RWPE1 (cell line): ENCODE results near the gene HSPA6.
"Not testable (repeated sequence)": the region's sequence is repeated elsewhere in the genome, so short reads cannot be mapped to it uniquely, and the experiment has no call there.

Experiments used
- CTCF ChIA-PET: fragments of 350-600 bp; sonication (Branson Sonifier 250); formaldehyde crosslinking; extraction: SDS; loops from one replicate; lab custom pipeline; 2021; lab: Yijun Ruan, JAX
- POLR2A ChIA-PET: fragments of 400-600 bp; formaldehyde crosslinking; extraction: SDS; loops from one replicate; lab custom pipeline; 2020; ENCODE audit warnings: antibody characterized with exemption; ENCODE audit not compliant: low non-redundant PET; lab: Yijun Ruan, JAX
- DNase-seq: peaks from one replicate; pipeline ENCODE4 v3.0.0; 2012; ENCODE audit warnings: low spot score
- H3K27ac ChIP-seq: fragments of 450-650 bp; 2 replicates; pipeline ENCODE4 v1.5.1; 2017
- TF ChIP-seq, protein P1 (sequence below): fragments of 450-650 bp; conservative IDR thresholded peaks from 2 replicates; pipeline ENCODE4 v1.5.1; 2017; ENCODE audit warnings: low read depth, mild to moderate bottlenecking

Gene HSPA6

DNA sequence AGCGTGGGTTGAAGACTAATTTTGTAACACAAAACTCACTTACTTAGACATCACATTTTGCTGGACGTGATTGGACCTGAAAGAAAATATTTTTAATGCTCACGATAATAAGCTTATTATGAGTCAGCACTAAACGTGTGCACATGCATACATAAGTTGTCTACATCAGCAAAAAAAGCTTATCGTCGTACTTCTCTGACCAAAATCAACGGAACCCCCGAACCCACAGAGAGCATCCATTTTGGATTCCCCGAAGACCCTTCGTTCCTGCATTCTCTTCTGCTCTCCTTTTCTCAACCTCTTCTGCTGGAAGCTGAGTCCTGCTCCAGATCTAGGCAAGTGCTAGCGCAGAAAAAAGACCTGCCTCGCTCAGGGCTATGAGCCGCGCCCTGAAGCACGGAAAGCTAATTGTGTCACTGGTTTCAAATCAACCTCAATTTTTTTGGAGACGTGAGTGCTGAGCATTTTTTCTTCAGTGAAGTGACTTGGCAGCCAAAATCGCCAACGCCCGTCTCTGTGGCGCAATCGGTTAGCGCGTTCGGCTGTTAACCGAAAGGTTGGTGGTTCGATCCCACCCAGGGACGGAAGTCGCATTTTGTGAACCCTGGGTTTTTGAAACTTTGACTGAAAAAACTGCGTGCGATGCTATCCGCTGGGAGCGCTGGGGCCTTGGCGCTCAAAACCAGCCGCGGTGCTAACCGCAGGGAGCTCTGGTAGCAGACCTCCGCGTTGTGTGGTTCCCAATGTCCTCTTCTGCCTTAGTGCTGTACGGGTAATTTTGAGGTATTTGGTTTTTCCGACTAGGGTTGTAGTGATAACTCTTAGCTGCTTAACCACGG, 15.6 kb downstream of the HSPA6 start:
- peak overlapping the region; percentile 83 for H3K27ac ChIP-seq
- peak; percentile 56 for DNase-seq
- POLR2A ChIA-PET = not testable (repeated sequence)
- CTCF ChIA-PET = interaction anchor here (0.6 kb wide), 1 partner anchor 225 kb away, joined by 3 read pairs; no protein-coding TSS in a partner anchor

DNA sequence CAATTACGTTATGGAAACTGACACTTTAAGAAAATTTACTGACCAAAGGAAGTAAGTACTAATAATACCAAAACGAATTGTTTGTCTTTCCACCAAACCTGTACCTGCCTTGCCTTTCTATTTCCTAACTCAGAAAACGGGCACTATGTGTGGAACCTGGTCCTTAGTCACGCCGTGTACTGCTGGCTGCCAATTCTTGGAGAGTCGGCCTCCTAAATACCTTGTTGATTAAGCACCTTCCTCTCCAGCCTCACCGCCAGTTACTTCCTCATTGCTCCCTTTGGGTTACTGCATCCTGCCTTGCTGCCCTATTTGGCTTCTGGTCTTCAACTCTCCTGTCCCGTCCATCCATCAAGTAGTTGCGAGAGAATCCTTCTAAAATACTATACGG, 16.2 kb downstream of the HSPA6 start:
- DNase-seq, CTCF ChIA-PET: not testable (repeated sequence)

DNA sequence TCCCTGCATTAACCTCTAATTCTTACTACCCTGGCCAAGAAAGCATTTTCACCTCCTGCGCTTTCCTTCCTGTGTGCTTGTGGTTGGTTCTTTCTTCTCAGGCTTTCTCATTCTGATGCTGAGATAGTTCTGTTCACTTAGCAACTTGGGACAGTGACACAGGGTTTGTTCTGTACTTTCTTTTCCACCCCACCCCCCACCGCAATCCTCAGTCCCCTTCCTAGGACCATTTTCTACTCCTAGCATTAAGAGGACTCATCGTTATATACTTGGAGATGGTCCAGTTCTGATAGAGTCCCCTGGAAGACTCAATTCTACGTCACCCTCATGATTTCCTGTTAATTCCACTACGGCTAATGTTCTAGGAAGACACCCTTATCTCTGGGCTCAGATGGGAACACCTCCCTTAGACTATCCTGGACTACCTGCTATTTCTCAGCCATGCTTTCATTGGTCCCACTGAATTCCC, 17.8 kb downstream of the HSPA6 start:
- DNase-seq, POLR2A ChIA-PET, H3K27ac ChIP-seq, CTCF ChIA-PET: not testable (repeated sequence)

More for the DNA sequence above, 16.2 kb downstream of the HSPA6 start:
- POLR2A ChIA-PET = not testable (repeated sequence)
- peak overlapping the region; percentile 83 for H3K27ac ChIP-seq

DNA sequence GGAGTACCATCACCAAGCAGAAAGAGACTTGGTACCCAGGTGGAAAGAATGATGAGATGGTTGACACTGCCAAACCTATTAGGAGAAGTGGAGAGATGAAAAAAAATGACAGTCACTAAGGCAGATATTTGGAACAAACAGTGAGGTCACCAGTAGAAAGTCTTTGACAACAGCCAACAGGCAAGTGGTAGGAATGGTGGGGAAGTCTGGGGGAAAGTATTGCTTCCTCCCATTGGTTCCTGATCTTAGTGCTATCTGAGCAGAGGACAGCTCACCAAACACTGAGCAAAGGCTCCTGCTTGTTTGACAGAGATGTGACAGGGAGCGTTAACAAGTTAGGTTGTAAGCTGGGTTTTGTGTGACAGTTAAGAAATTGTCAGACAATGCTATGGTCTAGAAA, 18.8 kb downstream of the HSPA6 start:
- CTCF ChIA-PET = interaction anchor here (0.7 kb wide), 1 partner anchor 58 kb away, joined by 3 read pairs; no protein-coding TSS in a partner anchor
- POLR2A ChIA-PET, DNase-seq, H3K27ac ChIP-seq: not testable (repeated sequence)

DNA sequence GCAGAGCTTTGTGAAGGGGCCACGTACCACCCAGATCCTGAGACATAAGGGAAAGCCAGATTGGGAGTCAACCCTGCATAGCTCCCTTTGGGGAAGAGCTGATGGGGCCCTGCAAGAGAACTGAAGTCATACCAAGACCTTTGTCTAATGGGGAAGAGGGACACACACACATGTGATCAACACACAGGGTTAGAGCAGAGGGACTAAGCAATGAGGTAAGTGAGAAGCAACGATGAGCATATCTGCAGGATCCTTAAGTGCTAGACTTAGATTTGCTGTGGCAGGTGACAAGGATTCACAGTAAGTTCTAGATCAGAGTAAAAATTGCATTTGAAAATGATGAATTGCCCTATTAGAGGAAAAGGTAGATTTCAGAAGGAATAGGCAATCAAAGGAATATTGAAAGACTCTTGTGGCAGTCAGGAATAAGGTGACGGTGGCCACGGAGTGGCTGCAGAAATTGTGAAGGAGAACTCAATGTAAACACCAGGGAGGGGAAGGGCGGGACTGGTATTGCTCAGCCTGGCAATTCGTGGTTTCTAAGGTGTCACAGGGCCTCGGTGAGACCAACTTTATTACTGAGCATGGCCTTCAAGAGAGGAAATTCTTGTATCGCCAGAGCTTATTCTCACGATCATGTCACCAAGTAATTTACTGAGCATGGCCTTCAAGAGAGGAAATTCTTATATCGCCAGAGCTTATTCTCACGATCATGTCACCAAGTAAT, 20.8 kb downstream of the HSPA6 start:
- H3K27ac ChIP-seq, POLR2A ChIA-PET, DNase-seq, CTCF ChIA-PET: not testable (repeated sequence)

DNA sequence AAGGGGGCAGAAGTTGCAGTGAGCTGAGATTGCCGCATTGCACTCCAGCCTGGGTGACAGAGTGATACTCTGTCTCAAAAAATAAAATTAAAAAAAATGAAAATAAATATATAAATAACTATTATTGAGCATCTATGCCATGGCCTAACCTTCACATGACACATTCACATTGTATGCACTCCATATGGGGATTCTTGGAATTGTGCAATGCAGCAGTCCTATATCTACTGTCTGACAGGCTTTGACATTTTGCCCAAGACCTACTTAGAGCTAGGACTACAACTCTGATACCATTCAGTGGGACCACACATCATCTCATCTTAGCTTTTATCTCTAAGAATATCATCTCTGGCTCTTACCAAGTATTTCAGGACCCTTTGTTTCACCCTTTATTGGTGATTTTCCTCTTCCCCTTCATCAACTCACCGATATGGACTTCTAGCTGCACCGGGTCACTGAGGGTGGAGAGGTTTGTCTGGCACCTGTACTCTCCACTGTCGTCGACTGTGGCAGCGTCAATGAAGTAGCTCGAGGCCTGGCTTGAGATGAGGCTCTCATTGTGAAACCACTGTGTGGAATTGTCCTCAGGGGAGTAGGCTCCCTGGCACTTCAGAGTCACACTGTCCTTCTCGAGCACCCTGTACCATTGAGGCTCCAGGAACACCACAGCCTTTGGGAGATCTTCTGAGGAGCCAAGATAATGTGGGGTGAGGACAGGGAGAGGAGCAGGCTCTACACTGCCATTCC, 23.8 kb downstream of the HSPA6 start:
- CTCF ChIA-PET, H3K27ac ChIP-seq, POLR2A ChIA-PET, DNase-seq: not testable (repeated sequence)

DNA sequence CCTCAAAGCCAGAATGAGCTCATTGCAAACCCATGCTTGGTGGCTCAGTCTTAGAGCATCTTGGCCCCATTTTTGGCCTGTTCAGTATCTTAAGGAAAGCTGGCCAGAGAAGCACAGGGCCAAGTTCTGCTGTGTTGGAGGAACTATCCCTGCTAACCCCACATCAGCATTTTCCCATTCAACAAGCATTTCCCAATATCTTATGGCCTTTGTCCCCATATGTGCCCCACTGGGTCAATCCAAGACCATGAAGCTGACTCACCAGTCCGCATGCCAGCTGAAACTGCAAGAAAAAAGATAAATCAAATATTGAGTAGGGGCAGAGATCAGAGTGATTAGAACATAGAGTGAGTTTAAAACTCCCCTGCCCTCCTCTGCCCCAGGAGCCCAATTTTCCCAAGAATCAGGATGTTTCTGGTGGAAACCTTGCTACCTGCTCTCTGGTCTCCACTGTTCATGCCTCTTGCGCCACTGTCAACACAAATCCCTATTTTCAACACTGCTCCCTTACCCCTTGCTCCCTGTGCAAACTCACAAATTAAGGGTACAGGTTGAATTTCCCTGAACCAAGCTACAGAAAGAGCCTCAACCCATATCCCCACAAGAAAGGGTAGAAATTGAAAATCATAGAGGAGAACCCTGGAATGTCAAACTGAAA, 24.5 kb downstream of the HSPA6 start:
- POLR2A ChIA-PET, H3K27ac ChIP-seq, DNase-seq, CTCF ChIA-PET: not testable (repeated sequence)

DNA sequence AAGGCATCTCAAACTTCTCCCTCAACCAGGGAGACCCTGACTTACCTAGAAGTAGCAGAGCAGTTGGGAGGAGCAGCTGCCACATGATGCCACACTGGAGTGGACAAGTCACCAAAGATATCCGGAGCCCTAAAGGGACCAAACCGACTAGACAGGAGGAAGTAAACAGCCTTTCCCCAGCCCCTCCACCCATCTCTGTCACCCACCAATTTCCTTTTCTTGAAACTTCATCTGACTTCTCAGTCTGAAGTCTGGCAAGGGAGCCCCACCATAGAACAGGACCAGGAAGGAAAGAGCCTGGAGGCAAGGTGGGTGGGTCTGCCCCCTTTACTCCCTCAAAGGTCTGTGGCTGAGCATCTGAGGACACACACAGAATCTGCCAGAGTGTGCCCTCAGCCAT, 25.3 kb downstream of the HSPA6 start, which contains the start of gene FCGR3A:
Gene FCGR3A (minus strand): TSS at position 167 of the 400 bp plus-strand sequence. CDS start 82 bp downstream, at position 85.
- TF ChIP-seq, protein P1, sequence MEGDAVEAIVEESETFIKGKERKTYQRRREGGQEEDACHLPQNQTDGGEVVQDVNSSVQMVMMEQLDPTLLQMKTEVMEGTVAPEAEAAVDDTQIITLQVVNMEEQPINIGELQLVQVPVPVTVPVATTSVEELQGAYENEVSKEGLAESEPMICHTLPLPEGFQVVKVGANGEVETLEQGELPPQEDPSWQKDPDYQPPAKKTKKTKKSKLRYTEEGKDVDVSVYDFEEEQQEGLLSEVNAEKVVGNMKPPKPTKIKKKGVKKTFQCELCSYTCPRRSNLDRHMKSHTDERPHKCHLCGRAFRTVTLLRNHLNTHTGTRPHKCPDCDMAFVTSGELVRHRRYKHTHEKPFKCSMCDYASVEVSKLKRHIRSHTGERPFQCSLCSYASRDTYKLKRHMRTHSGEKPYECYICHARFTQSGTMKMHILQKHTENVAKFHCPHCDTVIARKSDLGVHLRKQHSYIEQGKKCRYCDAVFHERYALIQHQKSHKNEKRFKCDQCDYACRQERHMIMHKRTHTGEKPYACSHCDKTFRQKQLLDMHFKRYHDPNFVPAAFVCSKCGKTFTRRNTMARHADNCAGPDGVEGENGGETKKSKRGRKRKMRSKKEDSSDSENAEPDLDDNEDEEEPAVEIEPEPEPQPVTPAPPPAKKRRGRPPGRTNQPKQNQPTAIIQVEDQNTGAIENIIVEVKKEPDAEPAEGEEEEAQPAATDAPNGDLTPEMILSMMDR = no peak
- no peak within 1 kb of the TSS for H3K27ac ChIP-seq
- ChIA-PET CTCF (no interaction called here), POLR2A (no interaction called here)
- no peak for DNase-seq

DNA sequence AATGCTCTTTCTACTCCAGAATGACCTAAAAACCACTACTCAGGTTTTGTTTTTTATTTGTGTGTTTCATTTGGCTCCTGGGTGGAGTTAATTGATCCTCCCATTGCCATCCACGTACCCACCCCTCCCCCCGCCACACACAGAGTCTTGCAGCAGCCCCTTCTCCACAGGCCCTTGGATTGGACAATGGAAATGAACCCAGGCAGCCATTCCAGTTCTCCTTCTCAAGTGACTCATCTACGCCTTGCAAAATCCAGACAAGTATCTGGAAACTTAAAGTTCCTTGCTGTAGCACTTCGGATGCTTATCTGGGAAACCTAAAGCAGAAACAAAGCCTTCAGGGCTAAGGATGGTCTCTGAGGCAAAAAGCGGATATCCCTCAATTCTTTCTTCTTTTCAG, 26.6 kb downstream of the HSPA6 start:
- DNase-seq, POLR2A ChIA-PET, H3K27ac ChIP-seq, CTCF ChIA-PET: not testable (repeated sequence)

DNA sequence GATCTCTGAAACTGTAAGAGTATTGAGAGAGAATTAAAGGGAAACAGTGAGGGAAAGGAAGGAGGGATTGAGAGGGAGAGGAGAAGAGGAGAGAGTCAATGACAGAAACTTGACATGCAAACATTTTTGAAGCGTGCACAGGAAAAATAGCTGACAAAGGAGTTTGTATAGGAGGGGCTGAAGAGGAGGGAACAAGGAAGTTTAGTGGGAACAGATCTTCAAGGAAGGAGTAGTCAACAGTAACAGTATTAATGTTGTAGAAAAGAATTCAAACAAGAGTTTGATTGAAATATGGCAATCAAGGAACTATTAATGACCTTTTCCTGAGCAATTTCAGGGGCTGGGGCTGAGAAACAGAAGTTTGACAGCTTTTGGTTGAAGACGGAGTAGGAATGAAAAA, 29.3 kb downstream of the HSPA6 start:
- POLR2A ChIA-PET, CTCF ChIA-PET, DNase-seq, H3K27ac ChIP-seq: not testable (repeated sequence)

DNA sequence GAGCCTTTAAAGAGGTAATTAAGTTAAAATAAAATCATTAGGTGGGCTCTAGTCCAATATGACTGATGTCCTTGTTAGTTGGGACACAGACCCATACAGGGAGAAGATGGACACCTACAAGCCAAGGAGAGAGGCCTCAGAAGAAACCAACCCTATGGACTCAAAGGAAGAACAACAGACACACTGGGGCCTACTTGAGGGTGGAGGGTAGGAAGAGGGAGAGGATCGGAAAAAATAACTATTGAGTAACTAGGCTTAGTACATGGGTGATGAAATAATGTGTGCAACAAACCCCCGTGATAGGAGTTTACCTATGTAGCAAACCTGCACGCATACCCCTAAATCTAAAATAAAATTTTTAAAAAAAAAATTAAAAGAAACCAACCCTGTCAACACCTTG, 30.0 kb downstream of the HSPA6 start:
- POLR2A ChIA-PET, CTCF ChIA-PET, H3K27ac ChIP-seq, DNase-seq: not testable (repeated sequence)

DNA sequence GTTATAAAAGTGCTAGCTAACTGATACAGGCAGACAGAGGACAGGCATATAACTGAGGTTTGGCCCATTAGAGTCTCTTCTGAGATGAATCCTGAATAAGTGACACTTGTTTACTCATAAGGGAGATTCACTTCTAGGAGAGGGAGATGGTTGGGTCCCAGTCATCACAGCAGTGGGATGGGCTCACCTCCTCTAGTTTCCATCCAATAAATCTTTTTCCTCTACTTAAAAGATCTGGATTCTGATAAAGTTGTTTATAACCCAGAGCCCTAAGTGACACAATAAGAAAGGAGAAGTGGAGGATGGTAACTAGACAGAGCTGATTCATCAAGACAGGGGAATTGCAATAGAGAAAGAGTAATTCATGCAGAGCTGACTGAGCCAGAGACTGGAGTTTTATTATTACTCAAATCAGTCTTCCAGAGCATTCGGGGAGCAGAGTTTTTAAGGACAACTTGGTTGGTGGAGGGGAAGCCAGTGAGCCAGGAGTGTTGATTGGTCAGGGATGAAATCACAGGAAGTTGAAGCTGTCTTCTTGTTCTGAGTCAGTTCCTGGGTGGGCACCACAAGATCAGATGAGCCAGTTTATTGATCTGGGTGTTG, 30.6 kb downstream of the HSPA6 start:
- H3K27ac ChIP-seq, DNase-seq, CTCF ChIA-PET, POLR2A ChIA-PET: not testable (repeated sequence)

DNA sequence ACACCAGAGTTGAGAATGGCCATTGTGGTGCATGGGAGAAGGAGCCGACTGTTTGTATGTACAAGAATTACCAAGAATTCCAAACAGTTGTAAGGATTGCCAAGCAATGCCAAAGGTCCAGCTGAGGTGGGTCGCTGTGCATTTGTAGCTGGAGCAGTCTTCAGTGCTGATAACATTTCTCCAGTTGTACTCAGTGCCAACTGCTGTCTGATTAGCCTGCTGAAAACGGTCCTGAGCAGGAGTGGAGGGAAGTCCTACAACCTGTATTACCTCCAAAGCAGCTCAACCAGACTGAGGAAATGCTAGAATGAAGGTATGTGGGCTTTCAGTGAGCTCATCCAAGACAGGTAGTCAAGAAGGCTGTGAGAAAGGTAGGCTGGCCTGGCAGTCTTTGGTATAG, 31.8 kb downstream of the HSPA6 start:
- POLR2A ChIA-PET, H3K27ac ChIP-seq, DNase-seq, CTCF ChIA-PET: not testable (repeated sequence)

DNA sequence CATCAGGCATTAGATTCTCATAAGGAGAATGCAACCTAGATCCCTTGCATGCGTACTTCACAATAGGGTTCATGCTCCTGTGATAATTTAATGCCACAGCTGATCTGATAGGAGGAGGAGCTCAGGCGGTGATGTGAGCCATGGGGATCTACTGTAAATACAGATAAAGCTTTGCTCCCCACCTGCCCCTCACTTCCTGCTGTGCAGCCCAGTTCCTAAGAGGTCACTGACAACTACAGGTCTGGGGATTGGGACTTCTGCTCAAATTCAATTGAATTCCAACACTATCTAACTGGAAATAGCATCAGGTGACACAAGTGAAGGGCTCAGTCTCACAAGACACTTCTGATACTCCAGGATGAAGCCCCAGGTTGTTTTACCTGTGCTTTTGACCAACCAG, 32.6 kb downstream of the HSPA6 start:
- DNase-seq, CTCF ChIA-PET, POLR2A ChIA-PET, H3K27ac ChIP-seq: not testable (repeated sequence)
